Loucy (cell line): ENCODE results near the gene RB1.

Experiments used
- H2AFZ ChIP-seq: fragments of 200-600 bp; sonication (generic); 2 replicates; pipeline ENCODE4 v1.6.0; 2016; ENCODE audit warnings: antibody characterized with exemption, mild to moderate bottlenecking, low read length, moderate library complexity
- H3F3A ChIP-seq: fragments of 200-600 bp; 2 replicates; pipeline ENCODE4 v1.6.0; 2016; ENCODE audit warnings: antibody characterized with exemption, low read depth, mild to moderate bottlenecking
- H3K27me3 ChIP-seq: fragments of 200-600 bp; sonication (generic); 2 replicates; pipeline ENCODE4 v1.6.1; 2014; ENCODE audit warnings: low read length, mild to moderate bottlenecking; ENCODE audit not compliant: insufficient read depth, poor library complexity, severe bottlenecking
- H3K36me3 ChIP-seq: fragments of 200-600 bp; sonication (generic); 2 replicates; pipeline ENCODE4 v1.6.1; 2016; ENCODE audit warnings: low read length; ENCODE audit not compliant: insufficient read depth
- H3K4me1 ChIP-seq: fragments of 200-600 bp; sonication (generic); 2 replicates; pipeline ENCODE4 v1.5.1; 2014; ENCODE audit warnings: low read length, mild to moderate bottlenecking; ENCODE audit not compliant: insufficient read depth, poor library complexity, severe bottlenecking
- H3K4me2 ChIP-seq: fragments of 200-600 bp; sonication (generic); 2 replicates; pipeline ENCODE4 v1.6.0; 2014; ENCODE audit warnings: antibody characterized with exemption, low read length, low read depth, mild to moderate bottlenecking; ENCODE audit not compliant: poor library complexity, severe bottlenecking
- H3K4me3 ChIP-seq: fragments of 200-600 bp; sonication (generic); 2 replicates; pipeline ENCODE4 v1.5.1; 2014; ENCODE audit warnings: low read length, mild to moderate bottlenecking, mixed read lengths; ENCODE audit not compliant: poor library complexity, severe bottlenecking
- H3K79me2 ChIP-seq: fragments of 200-600 bp; sonication (generic); 2 replicates; pipeline ENCODE4 v1.6.1; 2014; ENCODE audit warnings: low read length; ENCODE audit not compliant: insufficient read depth
- H3K9ac ChIP-seq: fragments of 200-600 bp; sonication (generic); 2 replicates; pipeline ENCODE4 v1.6.0; 2014; ENCODE audit warnings: mild to moderate bottlenecking, low read depth, low read length, moderate library complexity; ENCODE audit not compliant: poor library complexity, severe bottlenecking
- H3K9me2 ChIP-seq: fragments of 200-600 bp; sonication (generic); replicated peaks from 2 replicates; pipeline ENCODE4 v1.6.1; 2016; ENCODE audit warnings: low read depth, low read length, mixed read lengths
- H3K9me3 ChIP-seq: fragments of 200-600 bp; sonication (generic); 2 replicates; pipeline ENCODE4 v1.6.1; 2014; ENCODE audit warnings: mild to moderate bottlenecking, antibody characterized with exemption, low read length, low read depth; ENCODE audit not compliant: insufficient read depth
- H4K20me1 ChIP-seq: fragments of 200-600 bp; sonication (generic); 2 replicates; pipeline ENCODE4 v1.6.0; 2014; ENCODE audit warnings: antibody characterized with exemption, low read length, mild to moderate bottlenecking; ENCODE audit not compliant: insufficient read depth, poor library complexity, severe bottlenecking
- EZH2phosphoT487 ChIP-seq: fragments of 200-600 bp; IDR thresholded peaks from 2 replicates; pipeline ENCODE4 v1.6.1; 2018; ENCODE audit warnings: antibody characterized with exemption, mild to moderate bottlenecking, moderate library complexity, borderline replicate concordance
- TF ChIP-seq, protein P1 (sequence below): fragments of 200-600 bp; sonication (generic); conservative IDR thresholded peaks from 2 replicates; pipeline ENCODE4 v1.5.1; 2014; ENCODE audit warnings: mild to moderate bottlenecking, antibody characterized with exemption, low read length

Gene RB1

DNA sequence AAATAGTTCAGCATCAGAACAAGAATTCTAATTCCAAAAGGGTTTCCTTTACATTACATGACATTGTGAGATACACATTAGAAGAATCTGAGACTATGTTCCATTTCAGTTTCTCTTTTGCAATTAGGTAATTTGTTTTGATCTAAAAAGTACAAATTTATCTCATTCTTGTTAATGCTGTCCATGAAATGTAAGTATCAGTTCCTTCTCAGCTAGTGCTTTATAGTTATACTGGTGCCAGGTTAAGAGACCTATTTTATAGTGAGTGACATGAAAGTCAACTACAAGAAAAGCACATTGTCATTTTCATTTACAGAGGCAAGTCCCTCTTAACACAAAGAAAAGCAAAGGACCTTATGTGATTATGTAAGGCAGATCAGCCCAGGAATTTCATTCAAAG, 185.4 kb downstream of the RB1 start:
- peaks cover 52% of the 10 kb centered on the region for H3K79me2 ChIP-seq
- H3F3A ChIP-seq, result peaks cover 8% of the 10 kb centered on the region; the same call in 1 of the 2 replicates
- no peaks in the 10 kb centered on the region for H3K27me3 ChIP-seq
- H2AFZ ChIP-seq, result no peak overlapping the region
- H3K9me2 ChIP-seq, result no peaks in the 10 kb centered on the region
- no peaks in the 10 kb centered on the region; the same call in 1 of the 2 replicates for H3K36me3 ChIP-seq
- H3K4me1 ChIP-seq, result peaks cover 81% of the 10 kb centered on the region
- peak overlapping the region; percentile 77 for H3K4me3 ChIP-seq
- peak overlapping the region; percentile 89 for H3K4me2 ChIP-seq
- TF ChIP-seq EZH2phosphoT487, result no peak
- TF ChIP-seq, protein P1, sequence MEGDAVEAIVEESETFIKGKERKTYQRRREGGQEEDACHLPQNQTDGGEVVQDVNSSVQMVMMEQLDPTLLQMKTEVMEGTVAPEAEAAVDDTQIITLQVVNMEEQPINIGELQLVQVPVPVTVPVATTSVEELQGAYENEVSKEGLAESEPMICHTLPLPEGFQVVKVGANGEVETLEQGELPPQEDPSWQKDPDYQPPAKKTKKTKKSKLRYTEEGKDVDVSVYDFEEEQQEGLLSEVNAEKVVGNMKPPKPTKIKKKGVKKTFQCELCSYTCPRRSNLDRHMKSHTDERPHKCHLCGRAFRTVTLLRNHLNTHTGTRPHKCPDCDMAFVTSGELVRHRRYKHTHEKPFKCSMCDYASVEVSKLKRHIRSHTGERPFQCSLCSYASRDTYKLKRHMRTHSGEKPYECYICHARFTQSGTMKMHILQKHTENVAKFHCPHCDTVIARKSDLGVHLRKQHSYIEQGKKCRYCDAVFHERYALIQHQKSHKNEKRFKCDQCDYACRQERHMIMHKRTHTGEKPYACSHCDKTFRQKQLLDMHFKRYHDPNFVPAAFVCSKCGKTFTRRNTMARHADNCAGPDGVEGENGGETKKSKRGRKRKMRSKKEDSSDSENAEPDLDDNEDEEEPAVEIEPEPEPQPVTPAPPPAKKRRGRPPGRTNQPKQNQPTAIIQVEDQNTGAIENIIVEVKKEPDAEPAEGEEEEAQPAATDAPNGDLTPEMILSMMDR, result no peak
- peak overlapping the region; percentile 95 for H3K9ac ChIP-seq
- H4K20me1 ChIP-seq, result no peaks in the 10 kb centered on the region
- 0 out of 2 replicates have a peak, but pooled peaks cover 6% of the 10 kb centered on the region for H3K9me3 ChIP-seq

DNA sequence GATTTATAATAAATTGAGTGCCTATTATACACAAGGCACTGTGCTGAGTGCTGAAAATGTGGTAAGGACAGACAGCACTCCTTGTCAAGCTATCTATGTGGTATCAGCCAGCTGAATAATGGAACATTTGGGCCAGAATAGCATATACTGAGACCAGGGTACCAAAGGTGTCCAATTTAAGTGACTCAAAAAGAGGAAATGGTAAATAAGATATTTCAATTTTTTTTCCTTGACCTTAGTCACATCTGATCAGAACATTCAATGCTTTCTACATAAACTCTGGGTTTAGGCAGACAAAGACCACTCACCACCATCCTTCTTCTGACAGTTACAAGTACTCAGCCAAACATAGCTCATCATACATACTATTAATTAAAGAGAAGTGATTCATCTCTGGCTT, 186.1 kb downstream of the RB1 start:
- TF ChIP-seq EZH2phosphoT487, result no peak
- TF ChIP-seq, protein P1, result no peak
- Histone ChIP-seq H3K4me2 (peak overlapping the region; percentile 89), H3K36me3 (no peaks in the 10 kb centered on the region; the same call in 1 of the 2 replicates), H2AFZ (no peak overlapping the region), H3K79me2 (peaks cover 52% of the 10 kb centered on the region), H3F3A (peaks cover 8% of the 10 kb centered on the region), H3K9me2 (no peaks in the 10 kb centered on the region), H4K20me1 (no peaks in the 10 kb centered on the region), H3K9me3 (0 out of 2 replicates have a peak, but pooled peaks cover 6% of the 10 kb centered on the region), H3K4me1 (peaks cover 87% of the 10 kb centered on the region), H3K4me3 (peak overlapping the region; percentile 77), H3K9ac (peak overlapping the region; percentile 95), H3K27me3 (no peaks in the 10 kb centered on the region)

DNA sequence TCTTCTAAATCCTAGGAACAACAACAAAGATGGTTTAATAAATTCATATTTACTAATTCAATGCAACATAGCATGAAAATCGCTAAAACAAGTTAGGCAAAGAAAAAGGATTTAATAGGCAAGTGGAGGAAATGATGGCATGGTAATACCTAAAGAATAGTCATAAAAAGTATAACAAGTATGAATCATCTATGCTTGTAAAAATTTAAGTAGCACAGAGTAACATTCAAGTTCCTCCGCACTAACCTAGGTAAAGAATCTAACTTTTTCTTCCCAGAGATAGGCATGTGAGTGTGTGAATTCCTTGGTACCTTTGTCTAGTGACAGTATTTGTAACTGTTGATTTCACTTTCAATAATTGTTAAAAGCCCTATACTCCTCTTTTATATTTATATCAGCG, 186.7 kb downstream of the RB1 start:
- Histone ChIP-seq H3K4me1 (peaks cover 87% of the 10 kb centered on the region), H3K4me3 (peak overlapping the region; percentile 77)

More for the DNA sequence above, 186.7 kb downstream of the RB1 start:
- Histone ChIP-seq H3K27me3 (no peaks in the 10 kb centered on the region), H2AFZ (no peak overlapping the region), H3F3A (peaks cover 9% of the 10 kb centered on the region), H3K9me3 (0 out of 2 replicates have a peak, but pooled peaks cover 6% of the 10 kb centered on the region), H3K36me3 (no peaks in the 10 kb centered on the region; the same call in 1 of the 2 replicates), H3K79me2 (peaks cover 52% of the 10 kb centered on the region), H3K4me2 (peak overlapping the region; percentile 89), H4K20me1 (no peaks in the 10 kb centered on the region), H3K9ac (peak overlapping the region; percentile 95), H3K9me2 (no peaks in the 10 kb centered on the region)
- no peak for TF ChIP-seq EZH2phosphoT487
- TF ChIP-seq, protein P1, result no peak
